Stimulated activated effector memory CD8-positive, alpha-beta T cell treated with anti-CD3 and anti-CD28 coated beads, Interleukin-12 subunit alpha, Interleukin-12 subunit beta, amount 100 ng/mL, for 72 hours (primary cell): ENCODE measurements around the gene MED13L.

Source experiments
- ATAC-seq: fragments of 150-1000 bp; cut with Tn5 transposase; 2 replicates; pipeline ENCODE4 v1.10.0; 2021
- DNase-seq, 2 donors: peaks; one replicate each; pipeline ENCODE4 v3.0.0; 2021 to 2022; ENCODE audit warnings: low spot score in 2 of 2
- H3K27ac Mint-ChIP-seq: one replicate; pipeline ENCODE4 v1.8.0; 2022; ENCODE audit warnings: mild to moderate bottlenecking, mixed read lengths
- H3K36me3 Mint-ChIP-seq: one replicate; pipeline ENCODE4 v1.8.0; 2022; ENCODE audit warnings: mild to moderate bottlenecking, mixed read lengths
- H3K4me1 Mint-ChIP-seq: one replicate; pipeline ENCODE4 v1.8.0; 2022; ENCODE audit warnings: mixed read lengths
- H3K4me3 Mint-ChIP-seq: one replicate; pipeline ENCODE4 v1.8.0; 2022; ENCODE audit warnings: mild to moderate bottlenecking, mixed read lengths
- H3K9me3 Mint-ChIP-seq: one replicate; pipeline ENCODE4 v1.8.0; 2022; ENCODE audit warnings: mixed read lengths

The MED13L gene

DNA sequence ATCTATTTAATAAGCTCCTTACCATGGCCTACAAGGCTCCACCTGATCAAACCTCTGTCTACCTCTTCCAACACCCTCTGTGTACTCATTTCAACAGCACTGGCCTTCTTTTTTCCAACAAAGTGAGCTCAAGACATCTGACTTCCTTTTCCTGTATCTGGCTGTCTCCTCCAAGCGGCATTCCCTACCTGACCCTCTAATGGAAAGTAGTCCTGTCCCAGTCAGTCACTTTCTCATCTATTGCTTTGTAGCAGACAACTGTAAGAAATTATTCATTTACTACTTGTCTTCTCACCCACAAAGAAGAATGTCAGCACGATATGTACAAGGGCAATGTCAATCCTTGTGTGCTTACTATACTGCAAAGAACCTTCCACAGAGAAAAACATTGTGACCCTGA is 149.6 kb downstream of the MED13L start:
- Mint-ChIP-seq H3K4me3 (no peak overlapping the region), H3K27ac (no peak overlapping the region), H3K9me3 (no peaks in the 10 kb centered on the region), H3K4me1 (peaks cover 36% of the 10 kb centered on the region), H3K36me3 (no peaks in the 10 kb centered on the region)
- ATAC-seq (no peak), DNase-seq (no peak)

GRCh38 chr12:116126610-116127009 is 150.9 kb downstream of the MED13L start:
- ATAC-seq (no peak), DNase-seq (no peak)
- no peak overlapping the region for H3K27ac Mint-ChIP-seq
- H3K9me3 Mint-ChIP-seq: no peaks in the 10 kb centered on the region
- peaks cover 42% of the 10 kb centered on the region for H3K4me1 Mint-ChIP-seq
- no peak overlapping the region for H3K4me3 Mint-ChIP-seq
- no peaks in the 10 kb centered on the region for H3K36me3 Mint-ChIP-seq

DNA sequence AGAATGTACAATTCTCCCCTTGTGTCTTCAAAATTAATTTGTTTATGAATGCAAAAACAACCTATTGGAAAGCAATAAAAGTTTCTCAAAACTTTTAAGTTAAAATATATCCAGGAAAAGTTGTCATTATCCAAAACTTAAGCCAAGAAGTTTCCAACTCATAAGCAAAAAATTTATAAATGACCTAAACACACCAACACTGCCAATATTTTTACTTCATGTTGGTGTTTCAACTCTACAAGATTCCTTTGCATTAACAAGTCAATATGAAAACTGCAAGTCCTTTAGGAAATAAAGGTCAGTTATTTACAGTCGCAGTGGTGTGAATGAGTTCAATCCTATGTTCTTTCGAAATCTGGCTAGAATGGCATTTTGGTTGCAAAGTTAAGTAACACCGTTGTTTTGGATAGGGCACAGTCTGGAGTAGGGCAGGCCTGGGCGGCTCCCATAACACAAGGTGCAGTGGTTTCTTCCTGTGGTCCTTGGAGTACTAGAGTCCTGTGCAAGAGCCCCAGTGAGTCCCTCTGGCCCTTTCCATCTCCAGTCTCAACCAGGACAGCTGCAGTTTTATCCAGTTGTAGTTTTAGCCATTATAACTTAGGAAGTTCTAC is 151.4 kb downstream of the MED13L start:
- DNase-seq (no peak), ATAC-seq (no peak)
- peaks cover 42% of the 10 kb centered on the region for H3K4me1 Mint-ChIP-seq
- H3K27ac Mint-ChIP-seq: no peak overlapping the region
- no peaks in the 10 kb centered on the region for H3K9me3 Mint-ChIP-seq
- H3K4me3 Mint-ChIP-seq: no peak overlapping the region
- H3K36me3 Mint-ChIP-seq: no peaks in the 10 kb centered on the region

GRCh38 chr12:116125084-116125483 is 152.4 kb downstream of the MED13L start:
- Mint-ChIP-seq H3K4me1 (peaks cover 44% of the 10 kb centered on the region), H3K36me3 (no peaks in the 10 kb centered on the region), H3K4me3 (no peak overlapping the region), H3K9me3 (no peaks in the 10 kb centered on the region), H3K27ac (no peak overlapping the region)
- no peak for DNase-seq
- no peak for ATAC-seq

- Mint-ChIP-seq H3K4me1 (peaks cover 46% of the 10 kb centered on the region), H3K36me3 (no peaks in the 10 kb centered on the region), H3K4me3 (peak overlapping the region; percentile 21), H3K27ac (peak overlapping the region; percentile 43), H3K9me3 (no peaks in the 10 kb centered on the region)
- ATAC-seq (peak; percentile 90), DNase-seq (no peak)
These were observed 153.8 kb downstream of the MED13L start for GRCh38 chr12:116123451-116124258.

- DNase-seq (no peak), ATAC-seq (no peak)
- Mint-ChIP-seq H3K27ac (no peak overlapping the region), H3K4me1 (peaks cover 41% of the 10 kb centered on the region), H3K9me3 (no peaks in the 10 kb centered on the region), H3K4me3 (no peak overlapping the region), H3K36me3 (no peaks in the 10 kb centered on the region)
These were observed 154.9 kb downstream of the MED13L start for GRCh38 chr12:116122628-116123027.

DNA sequence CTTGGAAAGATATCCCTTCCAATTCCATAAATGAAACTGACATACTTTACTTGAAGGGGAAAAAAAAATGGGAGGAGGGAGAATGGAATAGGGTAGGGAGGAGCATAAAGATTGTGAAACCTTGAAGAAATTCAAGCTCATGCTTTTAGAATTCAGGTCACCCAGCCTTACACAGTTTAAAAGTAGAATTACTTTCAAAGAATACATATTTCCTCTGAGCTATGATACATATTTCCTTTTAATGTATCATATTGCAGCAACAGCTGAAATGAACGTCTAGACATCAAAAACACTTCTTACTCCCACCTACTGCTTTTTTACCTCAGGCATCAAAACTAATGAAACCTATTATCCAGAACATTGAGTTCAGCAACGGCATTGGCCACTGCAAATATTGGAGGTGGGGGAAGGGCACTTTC is 156.0 kb downstream of the MED13L start:
- DNase-seq: no peak
- ATAC-seq: no peak

GRCh38 chr12:116116650-116117424 is 160.7 kb downstream of the MED13L start:
- DNase-seq (no peak), ATAC-seq (peak; percentile 58)
- peaks cover 35% of the 10 kb centered on the region for H3K4me1 Mint-ChIP-seq
- no peaks in the 10 kb centered on the region for H3K36me3 Mint-ChIP-seq
- no peak overlapping the region for H3K4me3 Mint-ChIP-seq
- H3K27ac Mint-ChIP-seq: no peak overlapping the region
- H3K9me3 Mint-ChIP-seq: no peaks in the 10 kb centered on the region

More for the DNA sequence above, 156.0 kb downstream of the MED13L start:
- Mint-ChIP-seq H3K27ac (peak overlapping the region; percentile 33), H3K9me3 (no peaks in the 10 kb centered on the region), H3K36me3 (no peaks in the 10 kb centered on the region), H3K4me3 (peak overlapping the region; percentile 15), H3K4me1 (peaks cover 39% of the 10 kb centered on the region)

GRCh38 chr12:116113398-116114130 is 163.9 kb downstream of the MED13L start:
- Mint-ChIP-seq H3K4me3 (no peak overlapping the region), H3K27ac (no peak overlapping the region), H3K36me3 (no peaks in the 10 kb centered on the region), H3K9me3 (no peaks in the 10 kb centered on the region), H3K4me1 (peaks cover 15% of the 10 kb centered on the region)
- ATAC-seq (no peak), DNase-seq (no peak)

DNA sequence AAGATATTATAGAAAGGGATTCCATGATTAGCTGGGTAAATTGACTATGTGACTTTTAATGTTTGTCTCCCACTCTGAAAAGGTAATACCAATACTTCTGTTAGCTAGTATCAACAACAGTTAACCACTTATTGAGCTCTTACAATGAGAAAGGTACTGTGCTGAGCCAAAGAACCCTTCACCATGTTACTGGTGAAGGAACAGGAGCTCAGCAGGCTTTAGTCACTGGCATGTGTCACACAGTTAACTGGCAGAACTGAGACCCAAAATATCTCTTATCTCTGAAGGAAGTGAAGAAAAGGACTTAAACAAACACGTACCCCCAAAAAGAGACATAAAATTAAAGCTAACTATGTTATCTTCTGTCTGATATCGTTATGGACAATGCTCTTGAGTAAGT is 170.6 kb downstream of the MED13L start:
- peaks cover 7% of the 10 kb centered on the region for H3K36me3 Mint-ChIP-seq
- ATAC-seq: no peak

GRCh38 chr12:116104167-116104767 is 173.2 kb downstream of the MED13L start:
- ATAC-seq (no peak), DNase-seq (no peak)
- Mint-ChIP-seq H3K4me1 (peaks cover 10% of the 10 kb centered on the region), H3K4me3 (no peak overlapping the region), H3K9me3 (no peaks in the 10 kb centered on the region), H3K36me3 (peaks cover 7% of the 10 kb centered on the region), H3K27ac (no peak overlapping the region)

More for the DNA sequence above, 170.6 kb downstream of the MED13L start:
- no peaks in the 10 kb centered on the region for H3K4me1 Mint-ChIP-seq
- H3K27ac Mint-ChIP-seq: no peak overlapping the region
- H3K4me3 Mint-ChIP-seq: no peak overlapping the region
- DNase-seq: no peak
- no peaks in the 10 kb centered on the region for H3K9me3 Mint-ChIP-seq

- no peaks in the 10 kb centered on the region for H3K9me3 Mint-ChIP-seq
- peaks cover 14% of the 10 kb centered on the region for H3K4me1 Mint-ChIP-seq
- DNase-seq (no peak), ATAC-seq (no peak)
- H3K36me3 Mint-ChIP-seq: peaks cover 7% of the 10 kb centered on the region
- H3K27ac Mint-ChIP-seq: no peak overlapping the region
- no peak overlapping the region for H3K4me3 Mint-ChIP-seq
These were observed 175.5 kb downstream of the MED13L start for GRCh38 chr12:116101991-116102390.

DNA sequence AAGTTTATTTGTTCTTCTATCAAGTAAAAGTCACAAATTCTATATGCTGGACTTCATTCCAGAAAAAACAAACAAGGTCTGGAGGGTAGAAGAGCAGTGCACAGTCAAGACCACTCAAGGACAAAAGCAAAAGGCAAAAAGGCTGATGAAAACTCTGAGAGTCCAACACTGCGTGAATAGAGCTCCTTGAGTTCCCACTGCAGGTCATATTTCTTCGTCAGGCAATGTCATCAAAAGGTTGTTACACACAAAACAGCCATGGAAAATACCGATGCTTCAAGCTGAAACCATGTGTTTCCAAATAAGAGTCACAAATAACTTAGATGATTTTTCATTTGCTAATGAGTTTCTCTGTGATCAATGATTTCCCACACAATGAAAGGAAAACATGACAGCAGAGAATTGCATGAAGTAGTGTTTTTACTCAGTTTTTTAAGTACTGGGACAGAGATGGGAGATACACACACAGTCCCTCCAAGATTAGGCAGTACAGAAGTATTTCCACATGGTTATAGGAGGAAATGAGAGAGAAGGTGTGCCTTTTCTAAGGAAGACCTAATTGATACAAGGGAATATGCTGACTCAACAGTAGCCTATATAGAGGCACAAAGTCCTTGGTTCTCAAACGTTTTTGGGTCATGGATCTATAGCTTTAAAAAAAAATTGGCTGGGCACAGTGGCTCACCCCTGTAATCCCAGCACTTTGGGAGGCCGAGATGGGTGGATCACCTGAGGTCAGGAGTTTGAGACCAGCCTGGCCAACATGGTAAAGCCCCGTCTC is 177.7 kb downstream of the MED13L start:
- H3K9me3 Mint-ChIP-seq: no peaks in the 10 kb centered on the region
- ATAC-seq: peak; percentile 67
- H3K4me1 Mint-ChIP-seq: peaks cover 14% of the 10 kb centered on the region
- DNase-seq: no peak
- H3K4me3 Mint-ChIP-seq: no peak overlapping the region
- peak overlapping the region; percentile 17 for H3K27ac Mint-ChIP-seq
- no peaks in the 10 kb centered on the region for H3K36me3 Mint-ChIP-seq

GRCh38 chr12:116096874-116097273 is 180.6 kb downstream of the MED13L start:
- Mint-ChIP-seq H3K36me3 (no peaks in the 10 kb centered on the region), H3K27ac (no peak overlapping the region), H3K9me3 (no peaks in the 10 kb centered on the region), H3K4me3 (no peak overlapping the region), H3K4me1 (peaks cover 23% of the 10 kb centered on the region)
- ATAC-seq (no peak), DNase-seq (no peak)
